GM10248 (cell line): ENCODE data around the gene MPND.

Experiments
- CTCF ChIA-PET: fragments of 300-600 bp; sonication (Branson Sonifier 250); formaldehyde crosslinking; extraction: SDS; loops from one replicate; lab custom pipeline; 2021; ENCODE audit warnings: antibody characterized with exemption; lab: Yijun Ruan, JAX
- POLR2A ChIA-PET: fragments of 350-650 bp; sonication (Branson Sonifier 250); formaldehyde crosslinking; extraction: SDS; loops from one replicate; lab custom pipeline; 2020; ENCODE audit warnings: antibody characterized with exemption; lab: Yijun Ruan, JAX
- DNase-seq: peaks from one replicate; pipeline ENCODE4 v3.0.0; 2012; ENCODE audit errors: extremely low spot score
- CTCF ChIP-seq: IDR thresholded peaks from 2 replicates; pipeline ENCODE4 v1.5.1; 2012; ENCODE audit warnings: mild to moderate bottlenecking, low read depth; ENCODE audit errors: extremely low read depth, missing control alignments, control extremely low read depth

Gene MPND

GRCh38 chr19:4300589-4300988 is 42.8 kb upstream of the MPND start:
- TF ChIP-seq CTCF, result no peak
- POLR2A ChIA-PET, result no interaction called here
- no peak for DNase-seq
- CTCF ChIA-PET, result no interaction called here

- TF ChIP-seq CTCF, result no peak
- DNase-seq, result no peak
- CTCF ChIA-PET, result no interaction called here
- POLR2A ChIA-PET, result no interaction called here
Measured at GRCh38 chr19:4301590-4302242, 41.6 kb upstream of the MPND start.

GRCh38 chr19:4302243-4302640 is 41.1 kb upstream of the MPND start, which contains the start of gene TMIGD2:
Gene TMIGD2 (minus strand): TSS chr19:4302389. CDS start chr19:4302385, 4 bp downstream.
- ChIA-PET POLR2A (no interaction called here), CTCF (no interaction called here)
- TF ChIP-seq CTCF, result no peak
- DNase-seq, result no peak

GRCh38 chr19:4303819-4304537 is 39.4 kb upstream of the MPND start:
- no peak for DNase-seq
- ChIA-PET POLR2A (no interaction called here), CTCF (interaction anchor here (1.0 kb wide), 1 partner anchor 16 kb away, joined by 4 read pairs; no protein-coding TSS in a partner anchor)
- no peak for TF ChIP-seq CTCF

GRCh38 chr19:4304538-4305256 is 38.7 kb upstream of the MPND start, which contains the start of gene FSD1:
Gene FSD1 (plus strand): TSS chr19:4304598. CDS start chr19:4304747, 149 bp downstream.
- peak; percentile 94 for DNase-seq
- CTCF ChIA-PET, result interaction anchor here (1.0 to 1.5 kb wide), 3 partner anchors 15 to 165 kb away, joined by 3 to 4 read pairs (median 4); no protein-coding TSS in a partner anchor
- POLR2A ChIA-PET, result no interaction called here
- no peak for TF ChIP-seq CTCF

- DNase-seq, result no peak
- ChIA-PET CTCF (interaction anchor here (1.2 to 1.5 kb wide), 2 partner anchors 14 to 165 kb away, joined by 3 to 4 read pairs; no protein-coding TSS in a partner anchor), POLR2A (no interaction called here)
- no peak for TF ChIP-seq CTCF
Measured at GRCh38 chr19:4305257-4305612, 38.1 kb upstream of the MPND start.
